K562 (cell line): Measurements from ENCODE around the gene SYNM.

Experiments used
- BHLHE40 ChIP-seq: IDR thresholded peaks from 2 replicates; pipeline ENCODE4 v1.6.1; 2011; ENCODE audit warnings: low read length, improper control_type of control experiment
- CTCF ChIP-seq, 3 experiments: IDR thresholded peaks in 2 of 3; conservative IDR thresholded peaks in 1 of 3; 2 replicates each; pipeline ENCODE4 v1.5.1; 2011 to 2012; ENCODE audit warnings: low read length in 3 of 3, mild to moderate bottlenecking in 3 of 3, control low read depth in 2 of 3, improper control_type of control experiment in 1 of 3, inconsistent platforms in 1 of 3, low read depth in 1 of 3, mixed read lengths in 1 of 3, moderate library complexity in 1 of 3; ENCODE audit not compliant: insufficient read depth in 2 of 3
- DACH1 ChIP-seq: fragments of 450-650 bp; IDR thresholded peaks from 2 replicates; pipeline ENCODE4 v1.6.1; 2018; ENCODE audit not compliant: partially characterized antibody
- EP300 ChIP-seq: IDR thresholded peaks from 2 replicates; pipeline ENCODE4 v1.6.1; 2012; ENCODE audit warnings: low read length, improper control_type of control experiment
- GTF2A2 ChIP-seq: IDR thresholded peaks from 2 replicates; pipeline ENCODE4 v1.6.1; 2016; ENCODE audit warnings: mild to moderate bottlenecking, missing genetic modification characterization, missing compliant biosample characterization
- HMGXB4 ChIP-seq: sonication (generic); formaldehyde crosslinking; IDR thresholded peaks from 2 replicates; pipeline ENCODE4 v1.8.1; 2023; ENCODE audit warnings: mild to moderate bottlenecking, missing genetic modification reagents
- L3MBTL2 ChIP-seq: fragments of 450-650 bp; IDR thresholded peaks from 2 replicates; pipeline ENCODE4 v1.6.1; 2016; ENCODE audit warnings: mild to moderate bottlenecking, moderate library complexity
- POLR2A ChIP-seq: fragments of 450-650 bp; conservative IDR thresholded peaks from 2 replicates; pipeline ENCODE4 v1.6.1; 2016
- POLR3A ChIP-seq: IDR thresholded peaks from 2 replicates; pipeline ENCODE4 v1.6.1; 2011; ENCODE audit warnings: borderline replicate concordance, mild to moderate bottlenecking, moderate library complexity; ENCODE audit not compliant: insufficient read length, insufficient read depth; ENCODE audit errors: extremely low read depth
- RAD21 ChIP-seq, 2 experiments: fragments of 250-450 bp in 1 of 2; fragments of 450-650 bp in 1 of 2; sonication (Bioruptor Pico) in 1 of 2; formaldehyde crosslinking in 1 of 2; IDR thresholded peaks in 1 of 2; conservative IDR thresholded peaks in 1 of 2; 2 replicates each; pipeline versions ENCODE4 v1.4.0 to v1.8.0; 2020 to 2022; ENCODE audit warnings: mild to moderate bottlenecking in 2 of 2, moderate library complexity in 1 of 2
- SIX5 ChIP-seq, 2 experiments: IDR thresholded peaks; 2 replicates each; pipeline ENCODE4 v1.6.1; 2011; ENCODE audit warnings: low read length in 2 of 2, borderline replicate concordance in 1 of 2, low read depth in 1 of 2, mild to moderate bottlenecking in 1 of 2, moderate library complexity in 1 of 2; ENCODE audit not compliant: insufficient read depth in 1 of 2
- TBL1XR1 ChIP-seq, 2 experiments: IDR thresholded peaks; 2 replicates each; pipeline ENCODE4 v1.6.1; 2012; ENCODE audit warnings: improper control_type of control experiment in 2 of 2, low read length in 2 of 2, mild to moderate bottlenecking in 1 of 2
- ZNF146 ChIP-seq: IDR thresholded peaks from one replicate; pipeline ENCODE4 v1.6.1; 2018; ENCODE audit warnings: missing compliant biosample characterization; ENCODE audit not compliant: unreplicated experiment

- TF ChIP-seq EP300 (no peak), HMGXB4 (CRISPR knock-in tag) (no peak), GTF2A2 (tag) (no peak), DACH1 (no peak), SIX5 (IDR thresholded peaks at IDR 0.05; ENCODE audit: borderline replicate concordance in 1 of 2, insufficient read depth in 1 of 2, low read depth in 1 of 2, low read length in 2 of 2) (no peak), BHLHE40 (no peak), TBL1XR1 (IDR thresholded peaks at IDR 0.05; ENCODE audit: low read length in 2 of 2) (no peak), POLR3A (no peak), POLR2A (no peak), CTCF (IDR thresholded peaks at IDR 0.05 in 2 of 3, conservative IDR thresholded peaks at IDR 0.05 in 1 of 3; ENCODE audit: insufficient read depth in 2 of 3, low read depth in 1 of 3, low read length in 3 of 3) (no peak), L3MBTL2 (no peak), ZNF146 (CRISPR knock-in tag) (no peak), RAD21 (CRISPR knock-in tag; conservative IDR thresholded peaks at IDR 0.05 in 1 of 2, IDR thresholded peaks at IDR 0.05 in 1 of 2) (no peak)
These were observed 8.8 kb downstream of the SYNM start for GRCh38 chr15:99113547-99114271.
